T-helper 2 cell treated with Interferon-gamma antibody and Interleukin-4, amounts not matched to agents 5 μg/mL and 100 μg/mL, for 36 hours (primary cell): Measurements from ENCODE around the gene MPP2.

ENCODE experiments used
- DNase-seq: peaks from one replicate; pipeline ENCODE4 v3.0.0; 2021; ENCODE audit warnings: low spot score
- H3K27ac Mint-ChIP-seq: one replicate; pipeline ENCODE4 v1.8.0; 2021; ENCODE audit warnings: mild to moderate bottlenecking, mixed read lengths
- H3K27me3 Mint-ChIP-seq: one replicate; pipeline ENCODE4 v1.8.0; 2021; ENCODE audit warnings: low read depth, mixed read lengths
- H3K36me3 Mint-ChIP-seq: one replicate; pipeline ENCODE4 v1.8.0; 2021; ENCODE audit warnings: low read depth, mixed read lengths
- H3K4me1 Mint-ChIP-seq: one replicate; pipeline ENCODE4 v1.8.0; 2021; ENCODE audit warnings: low read depth, mixed read lengths
- H3K4me3 Mint-ChIP-seq: one replicate; pipeline ENCODE4 v1.8.0; 2022; ENCODE audit warnings: mild to moderate bottlenecking, moderate library complexity, mixed read lengths
- H3K9me3 Mint-ChIP-seq: one replicate; pipeline ENCODE4 v1.8.0; 2021; ENCODE audit warnings: mixed read lengths

Gene MPP2

DNA sequence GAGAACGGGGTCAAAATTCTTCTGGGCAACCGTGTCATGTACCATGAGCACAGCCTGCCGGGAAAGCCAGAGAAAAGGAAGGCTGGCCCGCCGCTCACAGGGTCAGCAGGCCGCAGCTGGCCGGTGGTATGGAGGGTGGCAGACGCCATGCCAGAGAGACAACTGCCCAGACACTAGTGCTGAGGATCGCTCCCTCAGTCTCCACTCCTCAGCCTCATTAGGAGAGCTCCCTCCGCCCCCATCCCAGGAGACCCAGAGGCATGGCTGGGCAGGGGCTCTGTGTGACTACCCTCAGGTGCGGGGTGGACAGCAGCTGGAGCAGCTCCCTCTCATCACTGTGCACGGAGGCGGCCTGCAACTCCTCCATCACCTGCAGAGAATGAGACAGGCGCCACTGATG is 77.6 kb downstream of the MPP2 start:
- DNase-seq, result no peak
- H3K9me3 Mint-ChIP-seq, result no peaks in the 10 kb centered on the region
- H3K4me1 Mint-ChIP-seq, result peaks cover 8% of the 10 kb centered on the region
- H3K4me3 Mint-ChIP-seq, result no peak overlapping the region
- peaks cover 44% of the 10 kb centered on the region for H3K27me3 Mint-ChIP-seq
- H3K36me3 Mint-ChIP-seq, result no peaks in the 10 kb centered on the region
- H3K27ac Mint-ChIP-seq, result no peak overlapping the region

DNA sequence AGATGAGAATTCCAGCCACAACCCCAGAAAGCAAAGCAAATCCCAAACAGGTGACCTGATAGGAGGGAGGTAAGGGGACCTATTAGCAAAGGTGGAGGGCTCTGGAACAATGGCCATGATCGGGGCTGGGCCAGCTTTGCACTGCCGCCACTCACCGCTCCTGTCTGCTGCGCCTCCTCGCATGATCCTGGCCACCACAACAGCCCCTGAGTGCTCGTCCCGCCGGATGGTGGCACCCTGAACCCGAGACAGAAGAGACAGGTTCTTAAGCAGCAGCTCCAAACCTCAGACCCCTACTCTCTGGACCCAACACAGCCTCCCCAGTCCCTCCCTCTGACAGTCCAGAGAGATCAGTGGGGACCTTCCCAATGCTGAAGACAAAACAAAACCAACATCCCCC is 79.7 kb downstream of the MPP2 start:
- Mint-ChIP-seq H3K4me1 (peaks cover 2% of the 10 kb centered on the region), H3K36me3 (no peaks in the 10 kb centered on the region), H3K9me3 (no peaks in the 10 kb centered on the region), H3K27ac (no peak overlapping the region), H3K4me3 (no peak overlapping the region), H3K27me3 (peaks cover 29% of the 10 kb centered on the region)
- no peak for DNase-seq

DNA sequence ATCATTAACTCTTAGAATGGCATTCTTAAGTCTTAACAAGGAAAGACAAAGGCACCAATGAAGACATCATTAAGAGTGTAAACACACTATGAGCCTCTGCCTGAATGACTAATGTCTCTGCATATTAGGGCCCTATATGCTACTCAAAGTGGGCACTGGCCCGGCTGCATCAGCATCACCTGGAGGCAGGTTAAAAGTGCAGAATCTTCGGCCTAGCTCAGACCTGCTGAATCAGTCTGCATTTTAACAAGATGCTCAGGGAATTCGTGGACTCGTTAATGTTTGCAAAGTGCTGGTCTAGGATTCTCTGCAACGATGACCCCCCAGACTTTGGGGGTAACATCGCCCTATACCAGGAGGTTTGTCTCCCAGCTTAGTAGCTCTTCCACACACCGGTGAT is 81.1 kb downstream of the MPP2 start:
- peaks cover 16% of the 10 kb centered on the region for H3K27me3 Mint-ChIP-seq
- DNase-seq, result no peak
- no peaks in the 10 kb centered on the region for H3K36me3 Mint-ChIP-seq
- peaks cover 2% of the 10 kb centered on the region for H3K4me1 Mint-ChIP-seq
- no peaks in the 10 kb centered on the region for H3K9me3 Mint-ChIP-seq
- no peak overlapping the region for H3K27ac Mint-ChIP-seq
- no peak overlapping the region for H3K4me3 Mint-ChIP-seq

GRCh38 chr17:43825567-43825966 is 81.8 kb downstream of the MPP2 start:
- no peak overlapping the region for H3K4me3 Mint-ChIP-seq
- no peaks in the 10 kb centered on the region for H3K36me3 Mint-ChIP-seq
- no peaks in the 10 kb centered on the region for H3K9me3 Mint-ChIP-seq
- peaks cover under 1% of the 10 kb centered on the region for H3K4me1 Mint-ChIP-seq
- H3K27ac Mint-ChIP-seq, result no peak overlapping the region
- peaks cover 12% of the 10 kb centered on the region for H3K27me3 Mint-ChIP-seq
- no peak for DNase-seq
